HG03139 (cell line): Measurements from ENCODE around the gene WIPF2.
A peak's percentile ranks its signal among the peaks of the same experiment; 100 is the strongest.

Experiments
- ATAC-seq: cut with Tn5 transposase; IDR thresholded peaks from one replicate; pipeline ENCODE4 v1.9.1; 2021; ENCODE audit not compliant: unreplicated experiment

WIPF2 gene

DNA sequence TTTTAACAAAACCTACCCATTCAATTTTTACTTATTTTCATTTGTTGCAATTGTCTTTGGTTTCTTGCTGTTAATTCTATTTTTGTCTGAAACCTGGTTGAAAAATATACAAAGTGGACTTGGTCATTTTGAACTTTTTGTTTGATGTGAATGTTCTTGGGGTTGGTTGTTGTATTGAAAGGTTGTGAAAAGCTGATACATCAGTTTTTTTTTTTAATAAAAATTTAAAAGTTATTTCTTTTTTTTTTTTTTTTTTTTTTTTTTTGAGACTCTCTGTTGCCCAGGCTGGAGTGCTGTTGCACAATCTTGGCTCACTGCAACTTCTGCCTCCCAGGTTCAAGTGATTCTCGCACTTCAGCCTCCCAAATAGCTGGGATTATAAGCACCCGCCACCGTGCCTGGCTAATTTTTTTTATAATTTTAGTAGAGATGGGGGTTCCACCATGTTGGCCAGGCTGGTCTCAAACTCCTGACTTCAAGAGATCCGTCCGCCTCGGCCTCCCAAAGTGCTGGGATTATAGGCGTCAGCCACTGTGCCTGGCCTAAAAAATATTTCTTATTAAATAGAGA is 28.9 kb downstream of the WIPF2 start:
- ATAC-seq = no peak

DNA sequence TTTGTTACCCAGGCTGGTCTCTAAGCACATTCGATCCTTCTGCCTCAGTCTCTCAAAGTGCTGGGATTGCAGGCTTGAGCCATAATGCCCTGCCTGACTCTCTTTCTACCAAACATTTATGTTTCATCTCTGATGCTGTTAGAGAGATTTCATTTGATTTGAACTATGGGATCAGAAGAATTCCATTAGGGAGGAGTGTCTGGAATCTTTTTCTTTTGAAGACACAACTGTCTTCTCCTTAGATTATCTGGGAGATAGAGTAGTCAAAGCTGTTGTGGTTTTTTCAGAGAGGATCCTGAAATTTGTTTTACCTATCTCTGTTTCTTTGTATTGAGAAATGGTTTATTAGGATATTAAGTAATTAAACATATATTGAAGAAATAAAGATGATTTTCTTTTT is 29.4 kb downstream of the WIPF2 start:
- ATAC-seq = no peak

DNA sequence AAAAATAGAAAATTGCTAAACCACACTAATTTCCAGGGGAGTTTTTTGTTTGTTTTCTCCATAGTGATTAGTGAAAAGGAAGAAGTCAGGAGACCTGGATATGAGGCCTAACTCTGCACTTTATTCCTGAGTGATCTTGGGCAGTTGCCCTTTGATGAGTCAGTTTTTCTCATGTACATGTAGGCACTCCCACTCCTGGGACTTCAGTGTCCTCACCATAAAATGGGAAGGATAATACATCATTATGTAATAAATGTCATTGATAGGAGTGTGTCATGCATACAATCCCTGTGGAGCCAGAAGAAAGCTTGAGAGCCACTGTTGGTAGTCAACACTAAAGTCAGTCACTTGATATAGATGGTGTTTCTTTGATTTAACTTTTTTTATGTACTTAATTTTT is 32.5 kb downstream of the WIPF2 start:
- ATAC-seq = no peak

DNA sequence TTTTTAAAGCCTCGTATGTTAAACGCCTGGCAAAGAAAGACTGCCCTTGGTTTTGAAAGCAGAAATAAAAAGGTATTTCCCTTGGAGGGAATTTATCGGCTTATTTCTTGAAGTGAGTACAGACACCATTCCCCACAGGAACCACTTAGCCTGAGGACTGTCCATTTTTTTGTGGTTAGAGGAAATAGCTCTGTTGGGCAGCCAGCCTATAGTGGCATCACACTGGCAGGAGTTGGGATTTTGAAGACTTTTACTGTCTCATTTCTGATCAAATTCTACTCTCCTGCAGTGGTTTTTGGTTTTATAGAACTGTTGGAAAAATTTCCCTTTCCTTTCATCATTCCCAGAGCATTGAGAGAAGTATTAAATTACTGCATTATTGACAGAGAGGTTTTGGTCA is 34.5 kb downstream of the WIPF2 start:
- ATAC-seq = no peak

DNA sequence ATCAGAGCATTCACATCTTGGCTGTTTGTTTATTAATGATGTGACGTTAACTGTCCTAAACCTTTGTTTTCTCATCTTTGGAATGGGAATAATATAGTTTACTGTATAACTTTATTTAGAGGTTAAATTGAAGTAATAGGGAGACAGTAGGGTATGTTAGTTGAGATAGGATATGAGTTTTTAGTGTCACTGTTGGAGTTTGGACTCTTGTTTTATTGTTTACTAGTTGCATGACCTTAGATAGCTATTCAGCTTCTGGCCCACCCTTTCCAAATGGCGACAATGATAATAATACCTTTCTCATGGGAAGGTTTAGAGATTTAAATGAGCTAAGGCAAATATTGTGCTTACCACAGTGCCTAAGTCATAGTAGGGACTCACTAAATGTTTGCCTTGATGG is 40.4 kb downstream of the WIPF2 start:
- ATAC-seq = no peak

DNA sequence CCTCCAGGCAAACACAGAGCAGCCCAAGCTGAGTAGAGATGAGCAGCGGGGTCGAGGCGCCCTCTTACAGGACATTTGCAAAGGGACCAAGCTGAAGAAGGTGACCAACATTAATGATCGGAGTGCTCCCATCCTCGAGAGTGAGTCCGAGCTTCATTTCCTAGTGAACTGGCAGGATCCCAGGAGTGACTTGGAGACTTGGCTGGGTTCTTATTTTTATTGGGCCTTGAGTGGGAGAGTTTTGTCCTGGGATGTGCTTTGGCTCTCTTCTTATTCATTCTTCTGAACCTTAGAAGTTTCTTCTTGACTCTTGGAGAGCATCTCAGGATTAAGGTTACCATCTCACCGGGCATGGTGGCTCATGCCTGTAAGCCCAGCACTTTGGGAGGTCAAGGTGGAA is 41.4 kb downstream of the WIPF2 start:
- no peak for ATAC-seq

DNA sequence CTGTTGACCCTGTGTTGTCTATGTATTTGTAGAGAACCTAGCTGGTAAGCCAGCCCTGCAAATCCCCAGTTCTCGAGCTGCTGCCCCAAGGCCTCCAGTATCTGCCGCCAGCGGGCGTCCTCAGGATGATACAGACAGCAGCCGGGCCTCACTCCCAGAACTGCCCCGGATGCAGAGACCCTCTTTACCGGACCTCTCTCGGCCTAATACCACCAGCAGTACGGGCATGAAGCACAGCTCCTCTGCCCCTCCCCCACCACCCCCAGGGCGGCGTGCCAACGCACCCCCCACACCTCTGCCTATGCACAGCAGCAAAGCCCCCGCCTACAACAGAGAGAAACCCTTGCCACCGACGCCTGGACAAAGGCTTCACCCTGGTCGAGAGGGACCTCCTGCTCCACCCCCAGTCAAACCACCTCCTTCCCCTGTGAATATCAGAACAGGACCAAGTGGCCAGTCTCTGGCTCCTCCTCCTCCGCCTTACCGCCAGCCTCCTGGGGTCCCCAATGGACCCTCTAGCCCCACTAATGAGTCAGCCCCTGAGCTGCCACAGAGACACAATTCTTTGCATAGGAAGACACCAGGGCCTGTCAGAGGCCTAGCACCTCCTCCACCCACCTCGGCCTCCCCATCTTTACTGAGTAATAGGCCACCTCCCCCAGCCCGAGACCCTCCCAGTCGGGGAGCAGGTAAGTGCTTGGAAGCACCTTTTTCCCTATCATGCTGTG is 45.5 kb downstream of the WIPF2 start:
- ATAC-seq = no peak

DNA sequence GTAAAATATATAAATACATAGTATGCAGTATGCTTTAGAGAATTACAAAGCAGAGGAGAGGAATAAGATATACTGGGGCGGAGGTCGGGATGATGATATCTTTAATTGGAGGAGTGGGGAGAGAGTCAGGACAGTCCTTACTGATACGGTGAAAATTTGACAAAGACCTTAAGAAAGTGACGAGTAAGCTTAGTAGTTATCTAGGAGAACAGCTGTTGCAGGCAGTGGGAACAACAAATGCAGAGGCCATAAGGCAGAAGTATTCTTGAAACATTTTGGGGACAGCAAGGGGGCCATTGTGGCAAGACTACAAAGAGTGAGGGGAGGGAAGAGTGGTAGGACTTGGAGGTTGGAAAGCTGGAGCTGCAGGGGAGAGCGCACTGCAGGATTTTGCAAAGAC is 46.2 kb downstream of the WIPF2 start:
- ATAC-seq = no peak

DNA sequence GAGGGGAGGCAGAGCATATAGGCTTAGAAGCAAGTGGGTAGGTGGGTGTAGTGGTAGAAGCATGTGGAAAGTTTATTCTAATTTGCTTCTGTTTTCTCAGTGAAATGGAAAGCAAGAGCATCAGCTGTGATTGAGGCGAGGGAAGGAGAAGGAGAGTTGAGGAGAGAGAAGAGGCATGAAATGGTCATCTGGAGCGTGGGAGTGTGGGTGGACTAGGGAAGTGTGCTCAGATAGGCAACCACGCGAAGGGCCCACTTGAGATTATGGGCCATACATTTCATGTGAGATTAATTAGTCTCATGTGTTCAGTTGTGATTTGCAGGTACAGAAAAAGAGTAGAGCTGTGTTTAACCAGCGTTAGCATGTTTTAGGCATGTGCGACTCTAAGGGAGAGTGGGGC is 47.8 kb downstream of the WIPF2 start:
- ATAC-seq = no peak

DNA sequence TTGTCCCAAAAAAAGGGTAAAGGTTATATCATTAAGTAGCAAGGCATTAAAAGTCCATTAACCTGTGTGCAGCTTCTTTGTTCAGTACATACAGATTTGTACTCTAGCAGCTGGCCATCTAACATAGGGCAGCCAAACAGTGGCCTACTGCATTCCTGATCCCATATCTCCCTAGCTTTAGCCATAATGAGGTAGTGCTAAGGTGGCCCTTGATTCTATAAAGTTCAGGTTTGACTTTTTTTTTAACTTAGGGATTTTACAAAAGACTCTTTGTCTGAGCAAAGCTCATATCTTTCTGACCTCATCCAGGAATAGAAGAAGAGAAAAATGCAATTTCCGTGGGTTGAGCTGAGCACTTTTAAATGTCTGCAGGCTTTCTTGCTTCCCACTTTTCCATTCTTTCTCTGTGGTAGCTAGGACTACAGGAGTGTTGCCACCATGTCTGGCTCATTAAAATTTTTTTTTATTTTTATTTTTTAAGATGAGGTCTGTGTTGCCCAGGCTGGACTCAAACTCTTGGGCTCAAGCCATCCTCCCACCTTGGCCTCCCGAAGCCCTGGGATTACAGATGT is 49.1 kb downstream of the WIPF2 start:
- ATAC-seq = no peak

DNA sequence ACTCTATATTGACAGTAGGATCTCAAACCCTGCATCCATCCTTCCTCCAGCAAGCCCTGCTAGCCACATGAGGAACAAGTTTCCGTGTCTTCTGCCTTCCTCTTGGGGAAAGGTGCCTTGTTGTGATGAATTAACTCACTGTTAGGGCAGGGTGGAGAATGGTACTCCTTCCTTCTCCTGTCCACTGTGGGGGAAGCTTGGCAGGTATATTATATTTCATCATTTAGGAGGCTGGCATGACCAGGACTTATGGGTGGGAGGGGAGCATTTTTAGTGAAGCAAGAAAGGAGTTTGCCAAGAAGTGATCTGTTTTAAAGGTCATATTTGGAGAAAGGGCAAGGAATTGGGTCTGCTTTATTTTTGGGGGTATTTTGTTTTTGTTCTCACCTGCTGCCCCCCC is 59.3 kb downstream of the WIPF2 start:
- no peak for ATAC-seq

DNA sequence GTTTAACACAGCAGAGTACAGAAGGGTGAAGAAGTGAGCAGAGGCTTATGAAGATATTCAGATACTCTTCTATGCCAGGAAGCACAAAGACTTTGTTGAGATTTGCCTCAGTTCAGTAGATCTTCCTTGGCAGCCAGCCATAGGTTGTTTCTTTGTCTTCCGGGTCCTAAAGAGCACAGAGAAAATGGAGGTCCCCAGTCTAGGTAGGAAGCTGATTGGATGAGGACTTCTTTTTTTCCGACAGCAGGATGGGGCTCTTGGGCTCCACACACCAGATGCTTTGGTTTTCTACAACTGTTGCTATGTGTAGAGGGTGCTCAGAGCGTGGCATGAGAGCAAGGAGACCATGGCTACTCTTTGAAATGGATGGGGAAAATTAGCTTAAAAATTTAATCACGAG is 60.3 kb downstream of the WIPF2 start:
- ATAC-seq = no peak

DNA sequence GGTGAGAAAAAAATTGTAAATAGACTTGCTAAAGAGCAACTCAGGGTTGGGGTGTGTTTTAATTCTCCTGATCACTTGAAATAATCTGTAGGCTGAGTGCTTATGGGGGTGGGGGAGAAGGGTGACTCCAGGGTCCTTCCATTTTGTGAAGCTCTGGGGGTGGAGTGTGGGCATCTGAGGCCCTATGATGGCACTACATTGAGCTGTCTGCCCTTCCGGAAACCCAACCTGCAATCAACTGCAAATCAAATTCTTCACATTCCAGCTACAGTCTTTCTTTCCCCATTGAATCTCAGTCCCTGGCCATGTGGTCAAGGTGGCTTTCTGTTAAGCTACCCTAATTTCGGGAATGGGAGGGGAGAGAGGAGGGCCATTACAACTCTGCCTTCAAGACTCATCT is 62.6 kb downstream of the WIPF2 start:
- ATAC-seq = no peak

DNA sequence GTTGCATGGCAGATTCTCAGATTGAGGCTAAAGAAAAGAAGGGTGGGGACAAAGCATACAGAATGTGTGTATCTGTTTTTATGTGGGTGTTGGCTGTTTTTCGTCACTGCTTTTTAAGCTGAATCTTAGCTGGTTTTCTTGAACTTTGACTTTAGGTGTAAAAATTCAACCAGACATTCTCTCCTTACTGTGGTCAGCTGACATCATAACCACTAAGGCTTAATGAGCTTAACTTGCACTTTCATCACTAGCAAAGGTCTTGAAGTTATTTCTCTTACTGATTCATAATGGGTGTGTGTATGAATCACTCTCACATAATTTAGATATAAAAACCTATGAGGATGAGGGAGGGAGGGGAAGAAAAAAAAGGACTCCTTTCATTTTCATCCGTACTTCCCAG is 64.6 kb downstream of the WIPF2 start:
- ATAC-seq = no peak

DNA sequence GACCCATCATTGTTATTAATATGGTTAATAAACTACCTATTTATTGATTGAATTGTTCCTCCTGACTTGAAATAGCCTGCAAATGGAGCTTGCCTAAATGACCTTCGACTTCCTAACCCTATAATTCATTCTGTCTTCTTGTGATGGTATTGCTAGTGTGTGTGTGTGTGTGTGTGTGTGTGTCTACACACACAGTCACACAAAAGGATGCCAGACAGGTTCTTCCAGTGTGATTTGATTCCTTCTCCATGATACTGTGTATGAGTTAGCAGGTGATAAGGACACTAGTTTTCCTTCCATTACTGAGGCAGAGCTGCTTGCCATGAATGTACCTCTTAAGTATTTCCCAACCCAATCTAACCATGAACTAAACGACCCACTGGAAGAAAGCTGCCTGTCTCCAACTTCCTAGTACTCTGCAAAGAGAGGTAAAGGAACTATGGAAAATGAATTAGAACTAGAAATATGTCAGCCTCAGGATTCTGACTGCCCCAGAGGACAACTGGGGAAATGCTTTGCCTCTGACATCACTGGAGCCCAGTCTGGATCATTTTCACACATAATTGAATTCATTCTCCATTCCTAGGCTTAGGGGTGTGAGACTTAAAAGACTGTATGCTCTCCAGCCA is 65.1 kb downstream of the WIPF2 start:
- no peak for ATAC-seq

DNA sequence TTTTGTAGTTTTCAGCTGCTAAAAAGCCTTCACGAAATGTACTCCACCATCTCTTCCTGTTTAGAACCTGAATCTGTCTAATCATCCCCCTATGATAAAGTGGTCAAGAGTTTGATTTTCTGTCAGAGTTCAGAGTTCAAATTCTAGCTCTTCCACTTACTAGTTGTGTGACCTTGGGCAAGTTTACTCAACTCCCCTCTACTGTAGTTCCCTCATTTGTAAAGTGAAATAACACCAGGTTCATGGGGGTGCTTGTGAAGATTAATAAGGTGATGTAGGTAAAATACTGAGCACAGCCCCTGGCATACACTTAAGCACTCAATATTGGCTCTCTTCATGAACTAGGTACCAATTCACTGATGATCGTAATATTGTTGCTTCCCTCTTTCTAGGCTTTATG is 67.4 kb downstream of the WIPF2 start:
- no peak for ATAC-seq

DNA sequence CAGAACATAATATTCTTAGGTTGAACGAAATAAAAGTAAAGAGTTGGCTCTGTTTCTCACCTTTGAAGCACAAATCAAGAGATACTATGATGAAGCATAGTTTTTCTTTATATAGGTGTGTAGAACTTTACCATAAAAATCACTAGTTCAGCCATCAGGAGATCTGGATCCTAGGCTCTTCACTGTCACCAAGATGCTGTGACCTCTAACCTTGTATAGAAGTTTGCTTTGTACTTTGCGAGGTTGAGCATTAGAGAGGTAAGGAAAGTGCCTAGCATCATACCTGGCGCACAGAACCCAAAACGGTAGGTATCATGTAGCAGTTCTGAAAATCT is 68.0 kb downstream of the WIPF2 start:
- ATAC-seq = no peak

DNA sequence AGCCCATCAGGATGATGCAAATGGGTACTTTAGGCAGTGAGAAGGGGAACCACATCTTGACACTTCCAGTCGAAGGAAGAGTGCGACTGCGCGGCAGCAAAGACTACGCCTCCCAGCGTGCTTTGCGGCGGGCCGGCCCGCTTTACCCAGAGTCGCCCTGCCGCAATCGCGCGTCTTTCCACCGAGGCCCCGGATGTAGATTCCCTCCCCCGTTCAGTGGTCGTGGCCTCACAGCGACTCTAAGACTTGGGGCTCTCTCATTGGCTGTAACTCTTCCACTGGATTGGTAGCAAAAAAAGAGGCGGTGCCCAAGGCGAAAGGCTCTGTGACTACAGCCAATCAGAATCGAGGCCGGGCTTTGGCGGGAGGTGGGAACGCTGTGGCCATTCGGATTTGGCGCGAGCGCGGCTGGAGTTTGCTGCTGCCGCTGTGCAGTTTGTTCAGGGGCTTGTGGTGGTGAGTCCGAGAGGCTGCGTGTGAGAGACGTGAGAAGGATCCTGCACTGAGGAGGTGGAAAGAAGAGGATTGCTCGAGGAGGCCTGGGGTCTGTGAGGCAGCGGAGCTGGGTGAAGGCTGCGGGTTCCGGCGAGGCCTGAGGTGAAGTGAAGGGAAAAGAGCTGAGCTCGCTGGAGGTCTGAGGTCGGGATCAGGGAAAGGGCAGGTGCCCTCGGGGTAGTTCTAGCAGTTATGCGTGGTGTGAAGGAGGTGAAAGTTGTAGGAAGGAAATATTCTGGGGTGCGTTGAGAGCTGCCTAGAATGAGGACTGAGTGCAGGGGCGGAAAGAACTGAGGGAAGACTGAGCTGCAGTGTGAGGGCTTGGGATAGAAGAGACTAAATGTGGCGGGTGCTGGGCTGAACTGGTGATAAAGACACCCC is 68.6 kb downstream of the WIPF2 start, which contains the start of gene CDC6:
Gene CDC6, plus strand, starts transcription at position 386 of the 876 bp plus-strand sequence. CDS start 1,542 bp downstream, outside the sequence.
- ATAC-seq = peak; percentile 92

DNA sequence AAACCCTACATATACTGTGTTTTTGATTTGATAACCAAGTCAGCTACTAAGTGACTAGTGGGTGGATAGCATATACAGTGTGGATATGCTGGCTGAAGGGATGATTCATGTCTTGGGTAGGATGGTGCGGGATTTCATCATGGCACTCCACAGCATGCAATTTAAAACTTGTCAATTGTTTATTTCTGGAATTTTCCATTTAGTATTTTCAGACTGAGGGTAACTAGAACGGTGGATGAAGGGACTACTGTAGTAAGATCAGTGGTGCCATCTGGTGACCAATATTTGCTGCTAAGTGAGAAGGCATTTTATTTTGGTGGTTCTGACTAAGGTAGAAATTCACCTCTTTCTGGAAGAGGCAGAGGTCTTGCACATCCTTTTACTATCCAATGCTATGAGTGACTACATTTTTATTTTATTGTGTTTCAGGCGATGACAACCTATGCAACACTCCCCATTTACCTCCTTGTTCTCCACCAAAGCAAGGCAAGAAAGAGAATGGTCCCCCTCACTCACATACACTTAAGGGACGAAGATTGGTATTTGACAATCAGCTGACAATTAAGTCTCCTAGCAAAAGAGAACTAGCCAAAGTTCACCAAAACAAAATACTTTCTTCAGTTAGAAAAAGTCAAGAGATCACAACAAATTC is 71.7 kb downstream of the WIPF2 start:
- no peak for ATAC-seq

DNA sequence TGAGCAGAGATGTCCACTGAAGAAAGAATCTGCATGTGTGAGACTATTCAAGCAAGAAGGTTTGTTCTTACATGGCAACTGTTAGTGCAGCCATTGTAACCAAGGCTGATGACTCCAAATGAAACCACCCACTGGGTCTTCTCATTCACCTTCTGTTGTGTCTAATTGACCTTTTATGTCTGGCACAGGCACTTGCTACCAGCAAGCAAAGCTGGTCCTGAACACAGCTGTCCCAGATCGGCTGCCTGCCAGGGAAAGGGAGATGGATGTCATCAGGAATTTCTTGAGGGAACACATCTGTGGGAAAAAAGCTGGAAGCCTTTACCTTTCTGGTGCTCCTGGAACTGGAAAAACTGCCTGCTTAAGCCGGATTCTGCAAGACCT is 72.2 kb downstream of the WIPF2 start:
- ATAC-seq = no peak

DNA sequence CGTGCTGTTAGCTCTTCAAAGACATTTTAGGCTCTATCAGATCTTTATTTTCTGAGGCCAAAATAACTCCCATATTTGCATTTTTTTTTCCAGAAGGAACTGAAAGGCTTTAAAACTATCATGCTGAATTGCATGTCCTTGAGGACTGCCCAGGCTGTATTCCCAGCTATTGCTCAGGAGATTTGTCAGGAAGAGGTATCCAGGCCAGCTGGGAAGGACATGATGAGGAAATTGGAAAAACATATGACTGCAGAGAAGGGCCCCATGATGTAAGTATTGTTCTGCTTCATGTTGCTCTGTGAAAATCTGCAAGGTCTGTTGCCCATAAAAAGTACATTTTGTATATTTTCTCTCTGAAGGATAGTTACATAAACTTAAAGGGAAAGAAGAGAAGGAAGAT is 74.3 kb downstream of the WIPF2 start:
- ATAC-seq = no peak
